Peyer's patch (tissue), 4 donors: ENCODE measurements around the gene RBM18.

Source experiments
- CTCF ChIP-seq, 6 experiments: fragments of 450-650 bp in 4 of 6; fragments of 200-600 bp in 2 of 6; sonication (generic) in 1 of 6; IDR thresholded peaks; one replicate each; pipeline ENCODE4 v1.5.1; 2017 to 2019; ENCODE audit warnings: antibody characterized with exemption in 6 of 6, mild to moderate bottlenecking in 3 of 6, moderate library complexity in 1 of 6
- POLR2A ChIP-seq, 2 donors: fragments of 450-650 bp; IDR thresholded peaks; one replicate each; pipeline ENCODE4 v1.5.1; 2017; ENCODE audit warnings: antibody characterized with exemption in 2 of 2, mild to moderate bottlenecking in 2 of 2, moderate library complexity in 2 of 2

GRCh38 chr9:122261469-122261881 lies 3.2 kb downstream of the RBM18 start:
- no peak for TF ChIP-seq CTCF (IDR thresholded peaks at IDR 0.05)
- TF ChIP-seq POLR2A (IDR thresholded peaks at IDR 0.05): no peak
